ENCODE results near the gene MYL11. TPM values are rescaled to one million over a fixed set of nuclear protein-coding genes. Genes with fewer than 3 reads are reported as not detected.
A peak's percentile ranks its signal among the peaks of the same experiment; 100 is the strongest.

The MYL11 gene
- total and polyA plus RNA-seq, 4 donors, result 0.70 TPM; not detected in 3

GRCh38 chr16:30352488-30353401 lies 21.9 kb upstream of the MYL11 start:
- TF ChIP-seq MAX (IDR thresholded peaks at IDR 0.05), result peak; percentile 2
- no peak for TF ChIP-seq EGR1 (IDR thresholded peaks at IDR 0.05; ENCODE audit: low read depth in 2 of 2)
- no peaks in the 10 kb centered on the region for H3K9me3 ChIP-seq (ENCODE audit: control insufficient read depth in 4 of 4, low read length in 3 of 4)
- peaks cover under 1 to 13% (median 7%) of the 10 kb centered on the region in 4 donors for H3K36me3 ChIP-seq (ENCODE audit: control insufficient read depth in 4 of 4, insufficient read depth in 3 of 4, low read depth in 1 of 4, low read length in 3 of 4)
- no peak overlapping the region for H3K4me3 ChIP-seq (ENCODE audit: low read depth in 1 of 3, low read length in 3 of 3)
- peak overlapping the region; percentile 55 to 56 for H3K27ac ChIP-seq (ENCODE audit: low read depth in 1 of 2, low read length in 2 of 2)
- H3K4me1 ChIP-seq (ENCODE audit: control insufficient read depth in 4 of 4, insufficient read depth in 4 of 4, low read length in 3 of 4), result peaks cover 12 to 63% (median 50%) of the 10 kb centered on the region in 4 donors
- WGBS, result 87% methylated on average over 14 of the region's 14 CpGs
- no peak for DNase-seq (ENCODE audit: low spot score)
- no peaks in the 10 kb centered on the region for H3K27me3 ChIP-seq (ENCODE audit: control insufficient read depth in 4 of 4, insufficient read depth in 4 of 4, low read length in 3 of 4)
- no peak overlapping the region for H3K9ac ChIP-seq (ENCODE audit: low read depth in 1 of 2, low read length in 2 of 2)

GRCh38 chr16:30353438-30354129 lies 21.0 kb upstream of the MYL11 start:
- no peak for DNase-seq (ENCODE audit: low spot score)
- H3K9ac ChIP-seq (ENCODE audit: low read depth in 1 of 2, low read length in 2 of 2), result no peak overlapping the region
- WGBS, result 88% methylated on average over 23 of the region's 23 CpGs

GRCh38 chr16:30354423-30355143 lies 20.0 kb upstream of the MYL11 start:
- Histone ChIP-seq H3K9ac (ENCODE audit: low read depth in 1 of 2, low read length in 2 of 2) (peak overlapping the region; percentile 4 to 85), H3K4me3 (ENCODE audit: low read depth in 1 of 3, low read length in 3 of 3) (peak overlapping the region; percentile 66 to 87 (median 85)), H3K4me1 (ENCODE audit: control insufficient read depth in 4 of 4, insufficient read depth in 4 of 4, low read length in 3 of 4) (peaks cover 12 to 66% (median 52%) of the 10 kb centered on the region in 4 donors), H3K27ac (ENCODE audit: low read depth in 1 of 2, low read length in 2 of 2) (peak overlapping the region; percentile 88 to 96), H3K27me3 (ENCODE audit: control insufficient read depth in 4 of 4, insufficient read depth in 4 of 4, low read length in 3 of 4) (no peaks in the 10 kb centered on the region), H3K9me3 (ENCODE audit: control insufficient read depth in 4 of 4, low read length in 3 of 4) (no peaks in the 10 kb centered on the region), H3K36me3 (ENCODE audit: control insufficient read depth in 4 of 4, insufficient read depth in 3 of 4, low read depth in 1 of 4, low read length in 3 of 4) (peaks cover 4 to 19% (median 15%) of the 10 kb centered on the region in 4 donors)
- 1% methylated on average over 36 of the region's 36 CpGs for WGBS
- DNase-seq (ENCODE audit: low spot score), result no peak
- no peak for TF ChIP-seq GABPA (IDR thresholded peaks at IDR 0.05 in 1 of 2, conservative IDR thresholded peaks at IDR 0.05 in 1 of 2)
- no peak for TF ChIP-seq CTCF (IDR thresholded peaks at IDR 0.05; ENCODE audit: low read depth, low read length, missing input control)
- TF ChIP-seq MAX (IDR thresholded peaks at IDR 0.05), result no peak
- TF ChIP-seq FOXA2 (IDR thresholded peaks at IDR 0.05), result no peak
- no peak for TF ChIP-seq JUND (IDR thresholded peaks at IDR 0.05)
- TF ChIP-seq RAD21 (IDR thresholded peaks at IDR 0.05), result no peak
- TF ChIP-seq SP1 (IDR thresholded peaks at IDR 0.05), result no peak

More at GRCh38 chr16:30353438-30354129, 21.0 kb upstream of the MYL11 start:
- no peak overlapping the region for H3K4me3 ChIP-seq (ENCODE audit: low read depth in 1 of 3, low read length in 3 of 3)
- H3K27me3 ChIP-seq (ENCODE audit: control insufficient read depth in 4 of 4, insufficient read depth in 4 of 4, low read length in 3 of 4), result no peaks in the 10 kb centered on the region
- no peak overlapping the region for H3K27ac ChIP-seq (ENCODE audit: low read depth in 1 of 2, low read length in 2 of 2)
- no peaks in the 10 kb centered on the region for H3K9me3 ChIP-seq (ENCODE audit: control insufficient read depth in 4 of 4, low read length in 3 of 4)
- peaks cover 12 to 66% (median 52%) of the 10 kb centered on the region in 4 donors for H3K4me1 ChIP-seq (ENCODE audit: control insufficient read depth in 4 of 4, insufficient read depth in 4 of 4, low read length in 3 of 4)
- H3K36me3 ChIP-seq (ENCODE audit: control insufficient read depth in 4 of 4, insufficient read depth in 3 of 4, low read depth in 1 of 4, low read length in 3 of 4), result peaks cover 4 to 18% (median 9%) of the 10 kb centered on the region in 4 donors
- TF ChIP-seq HNF4A (conservative IDR thresholded peaks at IDR 0.05), result no peak
- no peak for TF ChIP-seq RXRA (IDR thresholded peaks at IDR 0.05)
- no peak for TF ChIP-seq FOXA2 (IDR thresholded peaks at IDR 0.05)
- no peak for TF ChIP-seq MAX (IDR thresholded peaks at IDR 0.05)
- TF ChIP-seq FOXA1 (IDR thresholded peaks at IDR 0.05), result no peak
- no peak for TF ChIP-seq ZBTB33 (IDR thresholded peaks at IDR 0.05)

All from liver (tissue), 9 donors.